ENCODE results near the gene GALE.

GRCh38 chr1:23751815-23752200 is 48.7 kb downstream of the GALE start:
- no peak for TF ChIP-seq BHLHE40 (IDR thresholded peaks at IDR 0.05; ENCODE audit: low read depth, low read length)
- no peak for TF ChIP-seq CTCF (IDR thresholded peaks at IDR 0.05)
- no peak for TF ChIP-seq CEBPB (IDR thresholded peaks at IDR 0.05)
- TF ChIP-seq RARB (CRISPR knock-in tag; IDR thresholded peaks at IDR 0.05) = no peak
- no peak for TF ChIP-seq RAD21 (conservative IDR thresholded peaks at IDR 0.05 in 1 of 2, IDR thresholded peaks at IDR 0.05 in 1 of 2)
- no peak for TF ChIP-seq BCL3 (IDR thresholded peaks at IDR 0.05)
- no peak for TF ChIP-seq PBX3 (IDR thresholded peaks at IDR 0.05)
- no peak for TF ChIP-seq JUN (IDR thresholded peaks at IDR 0.05)
